ENCODE results near the gene PRR20G. TPM values are rescaled to one million over a fixed set of nuclear protein-coding genes. Genes with fewer than 3 reads are reported as not detected.

The PRR20G gene
- total and polyA plus RNA-seq, 9 of the 15 experiments (the other 6 are each of a cell fraction or from before 2014, with no cell fraction given), result not detected

DNA sequence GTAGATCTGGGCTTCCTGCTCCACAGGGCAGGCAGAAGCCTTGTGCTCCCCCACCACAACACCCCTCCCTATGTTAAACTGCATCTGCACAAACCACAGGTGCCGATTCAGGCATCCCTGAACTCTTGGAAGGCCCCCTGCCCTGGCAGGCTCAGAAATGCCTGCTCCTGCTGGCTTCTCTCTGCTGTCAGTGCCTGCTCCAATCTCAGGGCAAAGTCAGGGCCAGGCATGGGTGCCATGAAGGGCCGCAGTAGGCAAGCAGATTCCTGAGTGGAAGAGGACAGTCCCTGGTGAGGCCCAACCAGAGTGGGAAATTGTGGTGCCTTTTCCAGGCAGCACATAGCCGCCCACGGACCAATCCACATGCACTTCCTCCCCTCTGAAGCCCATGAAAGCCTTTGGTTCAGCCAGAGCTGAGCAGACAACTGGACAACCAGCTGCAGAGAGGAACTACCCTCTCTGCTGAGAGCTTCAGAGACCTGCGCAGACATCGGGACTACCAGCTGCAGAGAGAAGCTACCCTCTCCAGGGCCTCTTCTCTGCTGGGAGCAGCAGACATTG is 13.6 kb downstream of the PRR20G start (continued):
- TF ChIP-seq BRD4 (IDR thresholded peaks at IDR 0.05), result no peak
- no peak for TF ChIP-seq BCL6 (CRISPR knock-in tag; IDR thresholded peaks at IDR 0.05)

- no TSS peak for BruUV-seq (replicated peaks)
- no peak overlapping the region for H3K9ac ChIP-seq (ENCODE audit: insufficient read depth in 1 of 2, low read depth in 2 of 2, low read length in 2 of 2)
- no peak overlapping the region for H3K27ac ChIP-seq (ENCODE audit: extremely low read depth, low read depth, low read length)
- intact Hi-C loops (cut with micrococcal nuclease), result no loop called here
- no peaks in the 10 kb centered on the region for H3K4me1 ChIP-seq (replicated peaks in 1 of 2; ENCODE audit: control insufficient read depth in 2 of 2, insufficient read depth in 2 of 2, low read length in 2 of 2)
- WGBS (ENCODE audit: insufficient coverage, low coverage, missing lambda C conversion rate), result 0% methylated on average over 2 of the region's 2 CpGs
- in situ Hi-C loops (cut with MboI), result no loop called here
- ChIA-PET CTCF (ENCODE audit: low intra/inter-chr PET ratio) (no interaction called here), POLR2A (no interaction called here)
- H3K79me2 ChIP-seq (ENCODE audit: control insufficient read depth, insufficient read depth, low read length), result no peaks in the 10 kb centered on the region
- H3K4me3 ChIP-seq, result no peak overlapping the region
- H2AFZ ChIP-seq (ENCODE audit: low read depth, low read length), result no peak overlapping the region
- H3K9me3 ChIP-seq (replicated peaks; ENCODE audit: control insufficient read depth, insufficient read depth, low read depth, low read length), result no peaks in the 10 kb centered on the region
- H3K4me2 ChIP-seq (ENCODE audit: insufficient read depth, low read length), result no peak overlapping the region
- DNase-seq (ENCODE audit: extremely low read depth in 1 of 4, low spot score in 3 of 4) (no peak), FAIRE-seq (no peak), ATAC-seq (no peak)
- H3K9me1 ChIP-seq (ENCODE audit: control insufficient read depth, insufficient read depth, low read length), result no peaks in the 10 kb centered on the region
- no peaks in the 10 kb centered on the region for H4K20me1 ChIP-seq (replicated peaks; ENCODE audit: control insufficient read depth, insufficient read depth, low read length)
- H3K27me3 ChIP-seq (ENCODE audit: control insufficient read depth in 2 of 2, insufficient read depth in 2 of 2, low read length in 2 of 2), result no peaks in the 10 kb centered on the region
- H3K36me3 ChIP-seq (ENCODE audit: control insufficient read depth, insufficient read depth, low read length), result no peaks in the 10 kb centered on the region
- TF ChIP-seq SLC30A9 (CRISPR knock-in tag; IDR thresholded peaks at IDR 0.05) (no peak), ARHGAP35 (IDR thresholded peaks at IDR 0.05; ENCODE audit: partially characterized antibody) (no peak), CHD4 (IDR thresholded peaks at IDR 0.05; ENCODE audit: insufficient read depth, insufficient replicate concordance, low read depth, low read length, poor library complexity, severe bottlenecking) (no peak), SRF (CRISPR knock-in tag; IDR thresholded peaks at IDR 0.05) (no peak), ETV5 (CRISPR knock-in tag; IDR thresholded peaks at IDR 0.05; ENCODE audit: low read depth) (no peak), ARID1B (IDR thresholded peaks at IDR 0.05) (no peak), RBM17 (IDR thresholded peaks at IDR 0.05; ENCODE audit: borderline replicate concordance, low read depth, low read length) (no peak), MAFF (IDR thresholded peaks at IDR 0.05; ENCODE audit: low read length) (no peak), ZNF121 (CRISPR knock-in tag; conservative IDR thresholded peaks at IDR 0.05) (no peak), PYGO2 (tag; IDR thresholded peaks at IDR 0.05) (no peak)
- TF ChIP-seq, protein P1, sequence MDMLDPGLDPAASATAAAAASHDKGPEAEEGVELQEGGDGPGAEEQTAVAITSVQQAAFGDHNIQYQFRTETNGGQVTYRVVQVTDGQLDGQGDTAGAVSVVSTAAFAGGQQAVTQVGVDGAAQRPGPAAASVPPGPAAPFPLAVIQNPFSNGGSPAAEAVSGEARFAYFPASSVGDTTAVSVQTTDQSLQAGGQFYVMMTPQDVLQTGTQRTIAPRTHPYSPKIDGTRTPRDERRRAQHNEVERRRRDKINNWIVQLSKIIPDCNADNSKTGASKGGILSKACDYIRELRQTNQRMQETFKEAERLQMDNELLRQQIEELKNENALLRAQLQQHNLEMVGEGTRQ (CRISPR knock-in tag; IDR thresholded peaks at IDR 0.05), result no peak
- TF ChIP-seq, protein P2, sequence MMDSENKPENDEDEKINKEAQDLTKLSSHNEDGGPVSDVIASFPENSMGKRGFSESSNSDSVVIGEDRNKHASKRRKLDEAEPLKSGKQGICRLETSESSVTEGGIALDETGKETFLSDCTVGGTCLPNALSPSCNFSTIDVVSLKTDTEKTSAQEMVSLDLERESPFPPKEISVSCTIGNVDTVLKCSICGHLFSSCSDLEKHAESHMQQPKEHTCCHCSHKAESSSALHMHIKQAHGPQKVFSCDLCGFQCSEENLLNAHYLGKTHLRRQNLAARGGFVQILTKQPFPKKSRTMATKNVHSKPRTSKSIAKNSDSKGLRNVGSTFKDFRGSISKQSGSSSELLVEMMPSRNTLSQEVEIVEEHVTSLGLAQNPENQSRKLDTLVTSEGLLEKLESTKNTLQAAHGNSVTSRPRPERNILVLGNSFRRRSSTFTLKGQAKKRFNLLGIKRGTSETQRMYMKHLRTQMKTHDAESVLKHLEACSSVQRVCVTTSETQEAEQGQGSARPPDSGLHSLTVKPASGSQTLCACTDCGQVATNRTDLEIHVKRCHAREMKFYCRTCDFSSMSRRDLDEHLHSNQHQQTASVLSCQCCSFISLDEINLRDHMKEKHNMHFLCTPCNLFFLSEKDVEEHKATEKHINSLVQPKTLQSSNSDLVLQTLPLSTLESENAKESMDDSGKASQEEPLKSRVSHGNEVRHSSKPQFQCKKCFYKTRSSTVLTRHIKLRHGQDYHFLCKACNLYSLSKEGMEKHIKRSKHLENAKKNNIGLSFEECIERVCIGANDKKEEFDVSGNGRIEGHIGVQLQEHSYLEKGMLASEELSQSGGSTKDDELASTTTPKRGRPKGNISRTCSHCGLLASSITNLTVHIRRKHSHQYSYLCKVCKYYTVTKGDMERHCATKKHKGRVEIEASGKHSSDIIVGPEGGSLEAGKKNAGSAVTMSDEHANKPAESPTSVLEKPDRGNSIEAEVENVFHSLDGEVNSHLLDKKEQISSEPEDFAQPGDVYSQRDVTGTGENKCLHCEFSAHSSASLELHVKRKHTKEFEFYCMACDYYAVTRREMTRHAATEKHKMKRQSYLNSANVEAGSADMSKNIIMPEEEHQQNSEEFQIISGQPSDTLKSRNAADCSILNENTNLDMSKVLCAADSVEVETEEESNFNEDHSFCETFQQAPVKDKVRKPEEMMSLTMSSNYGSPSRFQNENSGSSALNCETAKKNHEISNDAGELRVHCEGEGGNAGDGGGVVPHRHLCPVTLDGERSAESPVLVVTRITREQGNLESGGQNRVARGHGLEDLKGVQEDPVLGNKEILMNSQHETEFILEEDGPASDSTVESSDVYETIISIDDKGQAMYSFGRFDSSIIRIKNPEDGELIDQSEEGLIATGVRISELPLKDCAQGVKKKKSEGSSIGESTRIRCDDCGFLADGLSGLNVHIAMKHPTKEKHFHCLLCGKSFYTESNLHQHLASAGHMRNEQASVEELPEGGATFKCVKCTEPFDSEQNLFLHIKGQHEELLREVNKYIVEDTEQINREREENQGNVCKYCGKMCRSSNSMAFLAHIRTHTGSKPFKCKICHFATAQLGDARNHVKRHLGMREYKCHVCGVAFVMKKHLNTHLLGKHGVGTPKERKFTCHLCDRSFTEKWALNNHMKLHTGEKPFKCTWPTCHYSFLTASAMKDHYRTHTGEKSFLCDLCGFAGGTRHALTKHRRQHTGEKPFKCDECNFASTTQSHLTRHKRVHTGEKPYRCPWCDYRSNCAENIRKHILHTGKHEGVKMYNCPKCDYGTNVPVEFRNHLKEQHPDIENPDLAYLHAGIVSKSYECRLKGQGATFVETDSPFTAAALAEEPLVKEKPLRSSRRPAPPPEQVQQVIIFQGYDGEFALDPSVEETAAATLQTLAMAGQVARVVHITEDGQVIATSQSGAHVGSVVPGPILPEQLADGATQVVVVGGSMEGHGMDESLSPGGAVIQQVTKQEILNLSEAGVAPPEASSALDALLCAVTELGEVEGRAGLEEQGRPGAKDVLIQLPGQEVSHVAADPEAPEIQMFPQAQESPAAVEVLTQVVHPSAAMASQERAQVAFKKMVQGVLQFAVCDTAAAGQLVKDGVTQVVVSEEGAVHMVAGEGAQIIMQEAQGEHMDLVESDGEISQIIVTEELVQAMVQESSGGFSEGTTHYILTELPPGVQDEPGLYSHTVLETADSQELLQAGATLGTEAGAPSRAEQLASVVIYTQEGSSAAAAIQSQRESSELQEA (IDR thresholded peaks at IDR 0.05; ENCODE audit: low read depth), result no peak
Measured at GRCh38 chr3:127273206-127273605, 14.6 kb downstream of the PRR20G start.
